ENCODE results near the gene HOXB9. TPM values are rescaled to one million over a fixed set of nuclear protein-coding genes. Genes with fewer than 3 reads are reported as not detected.

The HOXB9 gene
- total RNA-seq, 1 donor from 2014 or later, result 14.5 TPM

DNA sequence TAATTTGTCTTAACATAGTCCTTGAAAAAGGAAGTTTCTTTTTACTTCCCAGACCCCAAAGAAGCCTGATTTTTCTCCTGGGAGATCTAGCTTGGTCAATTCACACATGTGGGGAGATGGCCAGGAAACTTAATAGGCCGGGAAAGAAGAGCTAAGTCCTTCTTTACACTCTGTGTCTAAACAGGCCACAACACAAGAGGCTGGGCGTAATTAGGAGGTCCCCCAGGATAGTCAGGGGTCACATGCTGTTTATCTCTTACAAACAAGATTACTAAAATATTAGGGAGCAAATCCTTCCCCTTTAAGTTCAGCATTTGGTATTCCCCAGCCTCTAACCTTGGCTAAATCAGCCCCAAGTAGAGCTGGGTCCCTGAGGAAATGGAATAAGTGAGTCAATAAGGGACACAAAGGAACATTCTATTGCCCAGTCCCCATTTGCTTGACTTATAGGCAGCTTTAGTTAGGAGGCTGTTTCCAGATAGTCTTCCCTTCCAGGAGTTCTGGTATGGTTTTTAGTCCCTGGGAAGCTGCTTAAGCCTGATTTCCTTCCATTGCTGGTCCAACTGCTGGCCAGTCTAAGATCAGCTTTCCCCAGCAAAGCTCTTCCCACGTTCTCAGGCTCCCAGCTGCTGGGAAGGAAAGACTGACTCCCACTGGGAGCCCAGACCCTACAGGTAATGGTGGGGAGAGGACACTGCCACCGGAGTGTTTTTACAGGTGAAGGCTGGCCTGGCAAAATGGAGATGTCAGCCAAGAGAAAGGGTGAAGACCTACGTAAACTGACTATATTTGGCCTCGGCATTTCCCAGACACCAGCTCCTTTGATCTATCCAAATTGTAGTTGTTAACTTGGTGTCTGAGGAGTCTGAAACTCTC, 14.1 kb upstream of the HOXB9 start:
- DNase-seq (ENCODE audit: extremely low read depth, low read depth, low spot score), result no peak

DNA sequence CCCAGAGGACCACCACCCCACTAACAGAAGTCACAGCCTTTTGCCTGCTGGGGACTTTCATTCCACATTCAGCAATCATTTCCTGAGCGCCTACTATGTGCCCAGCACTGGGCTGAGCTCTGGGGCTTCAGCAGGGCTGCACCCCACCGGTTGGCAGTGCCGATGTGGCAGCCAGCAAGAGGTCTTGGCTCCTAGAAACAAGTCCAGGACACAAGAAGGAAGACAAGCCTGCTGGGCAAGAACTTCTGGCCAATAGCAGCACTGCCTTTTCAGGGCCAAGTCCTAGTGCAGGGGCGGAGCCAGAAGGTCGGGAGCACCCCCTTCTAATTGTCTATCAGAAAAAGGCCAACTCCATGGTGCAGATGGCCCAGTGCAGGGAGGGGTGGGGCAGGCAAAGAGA, 13.0 kb upstream of the HOXB9 start:
- DNase-seq (ENCODE audit: extremely low read depth, low read depth, low spot score), result no peak

DNA sequence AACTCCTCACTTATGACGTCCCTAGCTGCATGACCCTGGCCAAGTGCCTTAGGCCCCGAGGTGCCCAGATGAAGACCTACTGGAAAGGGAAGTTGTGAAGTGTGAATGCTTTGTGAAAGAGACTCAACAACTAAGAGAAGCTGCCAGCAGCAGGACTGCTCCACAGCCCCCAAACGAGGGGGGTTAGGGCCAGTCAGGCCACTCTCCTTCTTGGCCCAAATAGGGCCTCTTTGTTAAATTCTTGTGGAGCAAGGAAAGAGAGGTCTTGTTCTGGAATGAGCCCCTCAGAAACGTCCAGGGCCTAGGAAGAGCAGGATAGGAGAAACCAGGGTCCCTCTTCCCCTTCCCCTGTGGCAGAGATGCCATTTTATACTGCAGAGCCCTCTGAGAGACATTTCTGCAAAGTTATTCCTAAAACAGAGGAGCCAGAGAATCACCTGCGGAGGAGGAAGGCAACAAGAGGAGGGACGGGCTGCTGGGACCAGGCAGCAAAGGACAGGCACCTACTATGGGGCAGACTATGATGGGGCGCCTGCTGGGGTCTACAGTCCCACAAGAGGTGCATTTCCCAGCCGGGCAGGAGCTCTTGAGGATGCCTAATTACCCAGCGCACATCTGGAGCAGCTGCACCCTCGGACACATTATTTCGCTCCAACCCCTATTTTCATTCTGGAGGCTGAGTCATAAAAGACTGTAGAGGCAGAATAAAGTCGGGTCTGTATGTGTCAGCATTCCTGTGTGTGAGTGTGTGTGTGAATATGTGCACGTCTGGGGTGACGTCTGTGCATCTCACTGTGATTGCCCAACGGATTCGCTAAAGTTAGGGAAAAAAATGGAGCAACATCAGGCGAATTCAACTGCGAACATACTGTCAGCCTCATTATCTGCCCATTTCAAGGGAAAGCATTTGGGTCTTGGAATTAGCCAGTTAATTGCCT, 11.4 kb upstream of the HOXB9 start:
- DNase-seq (ENCODE audit: extremely low read depth, low read depth, low spot score), result no peak

DNA sequence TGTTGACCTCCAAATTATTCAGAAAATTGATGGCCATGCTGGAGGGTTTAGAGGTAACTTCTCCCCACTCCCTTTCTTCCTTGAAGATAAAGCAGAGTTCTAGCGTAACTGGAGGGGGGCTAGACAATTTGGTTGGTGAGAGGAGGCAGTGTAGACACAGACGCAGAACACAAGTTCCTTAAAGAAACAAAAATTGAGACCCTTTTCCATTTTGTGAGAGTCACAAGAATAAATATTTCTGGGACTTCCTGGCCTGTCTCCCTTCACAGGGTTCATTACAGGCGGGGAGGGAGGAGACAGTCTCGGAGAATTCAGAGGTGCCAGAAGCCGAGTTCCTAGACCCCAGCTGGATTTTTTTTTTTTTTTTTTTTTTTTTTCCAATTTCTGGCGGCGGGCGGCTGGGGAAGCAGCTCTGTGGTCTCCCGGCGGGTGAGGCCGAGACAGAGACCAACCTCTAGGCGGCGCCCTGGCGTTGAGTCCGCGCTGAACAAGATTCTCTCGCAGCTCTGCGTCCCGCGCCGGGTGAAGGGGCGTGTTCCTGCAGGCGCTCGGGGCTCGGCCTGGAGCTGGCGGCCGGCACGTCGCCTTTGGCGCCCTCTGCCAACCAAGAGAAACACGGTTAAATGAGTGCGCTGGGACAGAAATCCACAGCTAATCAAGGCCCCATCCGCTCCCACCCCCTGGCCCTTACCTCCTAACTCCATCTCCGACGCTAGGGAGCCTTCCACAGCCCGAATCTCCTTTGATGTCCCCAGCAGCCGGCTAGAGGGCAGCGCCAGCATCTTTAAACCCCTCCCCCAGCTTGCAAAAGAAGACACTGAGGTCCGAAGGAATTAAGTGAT, 10.2 kb upstream of the HOXB9 start:
- no peak for DNase-seq (ENCODE audit: extremely low read depth, low read depth, low spot score)

DNA sequence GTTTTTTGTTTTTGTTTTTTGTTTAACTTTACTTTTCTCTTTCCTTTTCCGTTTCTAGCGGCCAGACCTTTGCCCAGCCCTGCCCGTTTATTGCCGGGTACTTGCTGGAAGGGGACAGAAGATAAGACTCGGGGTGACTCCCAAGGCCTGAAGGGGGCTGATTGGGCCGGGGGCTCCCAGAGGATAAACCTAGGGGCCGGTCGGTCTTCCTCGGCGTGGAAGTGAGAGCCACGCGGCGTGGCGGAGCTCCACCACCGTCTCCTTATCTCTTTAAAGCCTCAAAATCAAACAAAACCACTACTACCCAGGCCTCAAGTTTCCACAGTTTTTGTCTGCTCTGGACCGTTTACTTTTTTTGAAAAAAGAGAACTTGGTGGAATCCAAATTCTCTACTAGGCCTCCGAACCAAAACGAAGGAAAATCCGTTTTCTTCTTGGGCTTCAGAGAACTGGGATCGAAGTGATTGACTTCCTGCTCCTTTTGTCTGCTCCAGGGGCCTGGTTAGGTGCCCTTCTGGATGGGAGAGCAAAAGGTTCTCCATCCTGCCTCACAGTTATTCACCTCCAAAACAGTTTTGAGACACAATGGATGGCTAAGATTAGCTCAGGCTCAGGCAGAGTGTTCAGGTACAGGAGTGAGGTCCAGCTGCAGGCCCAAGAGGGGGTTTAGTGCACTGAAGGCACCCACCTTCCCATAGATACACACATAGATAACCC, 8.5 kb upstream of the HOXB9 start:
- DNase-seq (ENCODE audit: extremely low read depth, low read depth, low spot score), result no peak

DNA sequence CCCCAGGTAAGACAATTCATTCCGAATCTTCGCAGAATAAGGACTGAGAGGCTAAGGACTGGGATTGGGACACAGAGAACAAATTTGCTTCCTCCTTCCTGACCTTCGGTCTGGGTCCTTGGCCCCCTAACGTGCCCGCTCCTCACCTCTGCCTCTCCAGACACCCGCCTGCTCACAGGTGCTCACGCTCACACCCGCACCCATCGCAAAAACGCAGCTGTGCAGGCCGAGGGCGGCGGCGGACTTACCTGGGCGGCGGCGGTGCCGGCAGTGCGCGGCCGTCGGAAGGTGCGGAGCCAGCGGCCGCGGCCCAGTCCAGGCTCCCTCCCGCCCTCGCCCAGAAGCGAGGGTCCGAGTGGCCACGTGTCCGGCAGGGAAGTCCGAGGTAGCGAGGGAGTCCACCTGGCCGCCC, 7.1 kb upstream of the HOXB9 start:
- no peak for DNase-seq (ENCODE audit: extremely low read depth, low read depth, low spot score)

DNA sequence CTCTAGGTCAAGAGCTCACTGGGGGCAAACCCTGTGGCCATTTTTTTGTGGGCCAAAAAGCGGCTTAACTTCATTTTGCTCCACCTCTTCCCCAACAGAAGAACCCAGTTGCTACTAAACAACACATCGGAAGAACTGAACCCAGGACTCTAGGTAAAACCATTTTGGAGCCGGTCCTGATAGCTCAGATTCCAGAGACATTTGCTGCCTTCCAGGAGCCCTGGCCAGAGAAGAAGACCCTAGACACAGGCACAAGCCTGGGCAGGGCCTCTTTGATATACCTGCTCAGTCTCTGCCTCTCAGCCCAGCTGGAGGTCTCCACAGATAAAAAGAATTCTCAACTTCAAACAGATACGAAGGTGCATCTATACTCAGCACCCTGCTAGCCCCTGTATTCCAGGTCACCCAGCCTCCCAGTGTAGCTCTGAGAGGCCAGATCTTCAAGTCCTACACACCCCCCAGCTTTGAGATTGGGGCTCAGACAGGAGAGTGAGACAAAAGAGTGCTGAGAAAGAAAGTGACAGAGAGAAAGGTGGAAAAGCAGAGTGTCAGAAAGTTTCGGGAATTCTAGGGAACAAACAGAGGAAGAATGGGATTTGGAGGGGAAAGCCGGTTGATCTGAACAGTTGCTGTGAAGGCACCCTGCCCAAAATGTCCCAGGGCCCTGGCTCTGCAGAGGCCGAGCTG, 6.6 kb upstream of the HOXB9 start:
- DNase-seq (ENCODE audit: extremely low read depth, low read depth, low spot score), result no peak

DNA sequence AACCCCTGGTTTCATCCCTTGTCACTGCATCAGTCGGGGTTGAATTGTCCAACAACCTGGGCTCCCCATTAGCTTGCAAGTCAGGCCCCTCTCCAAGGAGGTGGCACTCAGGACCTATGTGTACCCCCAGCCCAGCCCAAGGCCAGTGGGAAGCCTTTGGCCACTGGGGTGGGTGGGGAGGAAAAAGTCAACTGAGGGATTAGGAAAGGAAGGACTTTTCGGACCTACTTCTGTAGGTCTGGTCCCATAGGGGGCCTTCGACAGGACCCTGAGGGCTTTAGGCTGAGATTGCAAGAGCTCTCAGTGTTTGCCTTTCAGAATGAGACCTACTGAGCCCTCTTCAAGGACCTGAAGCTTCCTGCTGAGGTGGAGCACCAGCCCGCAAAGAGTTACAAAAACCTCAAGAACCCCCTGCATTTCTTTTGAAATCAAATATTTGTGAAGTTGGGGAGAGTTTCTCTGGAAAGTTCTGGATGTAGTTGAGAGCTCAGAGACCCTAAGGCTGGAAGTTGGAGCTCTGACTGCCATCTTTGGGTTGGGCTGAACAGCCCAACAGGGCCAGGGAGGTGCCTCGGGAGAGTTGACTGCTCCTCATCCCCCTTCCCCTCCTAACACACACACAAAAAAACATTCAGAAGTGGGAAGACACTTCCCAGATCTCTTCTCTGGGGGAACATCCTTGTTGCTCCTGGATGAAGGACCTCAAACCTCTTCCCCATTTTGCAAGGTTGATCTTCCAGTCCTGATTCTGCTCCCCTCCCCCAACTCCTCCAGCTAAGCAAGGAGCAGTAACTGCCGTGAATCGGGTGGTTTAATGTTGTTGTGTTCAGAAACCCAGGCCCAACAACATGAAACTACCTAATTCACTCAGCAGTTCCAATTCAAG, 5.8 kb upstream of the HOXB9 start:
- DNase-seq (ENCODE audit: extremely low read depth, low read depth, low spot score), result no peak

DNA sequence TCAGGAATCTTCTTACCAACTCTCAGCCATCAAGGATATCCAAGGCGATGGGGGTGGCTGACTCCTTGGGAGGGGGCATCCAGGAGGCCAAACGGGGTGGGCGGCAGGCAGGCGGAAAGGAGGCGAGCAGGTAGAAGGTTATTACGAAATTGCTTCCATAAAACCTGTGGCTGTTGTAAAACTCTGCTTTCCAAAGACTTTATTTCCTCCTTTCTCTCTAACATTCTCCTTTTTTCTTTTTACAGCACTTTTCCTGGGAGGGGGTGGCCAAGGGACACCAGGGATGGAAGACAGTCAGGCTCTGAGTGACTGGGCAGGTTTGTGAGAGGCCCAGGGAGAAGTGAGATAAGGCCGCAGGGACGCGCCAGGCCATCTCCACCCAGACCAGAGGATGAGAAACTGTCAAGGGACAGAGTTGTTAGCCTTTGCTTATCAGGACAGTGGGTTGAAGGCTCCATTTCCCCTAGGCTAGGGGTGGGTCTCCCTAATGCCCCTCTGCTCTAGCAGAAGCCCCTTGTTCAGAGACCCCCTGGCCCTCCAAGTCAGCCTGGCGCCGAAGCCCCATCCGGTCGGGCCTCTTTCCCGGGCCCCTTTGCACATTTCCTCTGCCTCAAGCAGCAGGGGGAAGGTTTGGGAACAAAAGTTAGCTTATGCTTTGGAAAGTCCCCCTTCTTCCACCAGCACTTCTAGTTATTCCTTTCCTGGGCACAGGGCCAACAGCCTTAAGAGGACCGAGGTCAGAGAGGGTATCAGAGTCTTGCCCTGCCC, 5.0 kb upstream of the HOXB9 start:
- DNase-seq (ENCODE audit: extremely low read depth, low read depth, low spot score), result no peak

DNA sequence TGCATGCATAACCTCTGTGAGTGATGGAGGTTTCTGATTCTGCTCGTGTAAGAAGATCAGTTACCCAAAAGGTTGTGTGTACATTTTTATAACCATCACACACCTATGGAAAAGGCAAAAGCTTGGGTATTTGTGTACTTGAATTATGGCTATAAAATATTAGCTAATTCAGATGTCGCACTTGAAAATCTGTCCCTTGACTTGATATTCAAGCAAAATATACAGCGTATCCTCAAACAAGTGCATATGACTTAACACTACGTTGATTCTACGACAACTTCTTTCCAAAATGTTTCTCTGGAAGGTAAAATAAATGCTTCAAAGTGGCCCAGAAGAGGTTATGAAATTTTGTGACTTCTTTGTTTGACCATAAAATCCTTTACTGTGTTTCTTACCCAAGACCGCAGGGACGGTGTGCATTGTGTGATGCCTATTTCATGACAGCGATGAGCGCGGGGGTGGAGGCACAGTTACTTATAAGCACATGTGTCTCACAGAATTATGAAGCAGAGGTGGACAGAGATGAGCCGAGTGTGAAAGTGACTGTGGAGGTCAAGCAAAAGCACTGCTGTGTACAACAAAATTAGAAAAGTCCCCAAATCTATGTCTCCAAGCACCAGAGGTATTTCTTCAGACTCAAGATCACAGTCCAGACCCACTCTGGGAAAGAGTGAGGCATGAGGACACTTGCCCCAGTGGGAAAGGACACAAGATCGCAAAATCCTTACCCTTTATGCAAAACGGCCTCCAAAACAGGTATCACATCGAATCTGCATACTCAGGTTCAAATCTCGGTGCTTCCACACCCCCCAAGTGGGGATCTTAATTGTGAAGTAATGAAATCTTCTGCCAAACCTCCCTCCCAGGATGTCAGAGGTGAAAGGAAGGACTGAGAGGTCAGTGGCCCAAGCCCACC, 4.1 kb upstream of the HOXB9 start:
- no peak for DNase-seq (ENCODE audit: extremely low read depth, low read depth, low spot score)

DNA sequence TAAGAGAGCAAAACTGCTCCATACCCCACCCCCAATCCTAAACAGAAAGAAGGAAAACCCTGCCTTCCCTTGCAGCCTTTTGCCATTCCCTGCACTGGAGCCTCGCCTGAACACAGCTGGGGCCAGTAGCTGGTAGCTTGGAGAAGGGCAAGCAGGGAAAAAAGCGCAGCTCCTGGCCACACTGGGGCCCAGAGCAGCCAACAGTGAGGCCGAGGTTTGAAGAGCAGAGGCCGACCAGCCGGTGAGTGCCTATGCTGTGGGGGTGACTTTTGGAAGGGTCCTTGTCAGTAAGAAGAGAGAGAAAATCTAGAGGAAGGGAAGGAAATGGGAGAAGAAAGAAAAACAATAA, 3.2 kb upstream of the HOXB9 start:
- DNase-seq (ENCODE audit: extremely low read depth, low read depth, low spot score), result no peak

DNA sequence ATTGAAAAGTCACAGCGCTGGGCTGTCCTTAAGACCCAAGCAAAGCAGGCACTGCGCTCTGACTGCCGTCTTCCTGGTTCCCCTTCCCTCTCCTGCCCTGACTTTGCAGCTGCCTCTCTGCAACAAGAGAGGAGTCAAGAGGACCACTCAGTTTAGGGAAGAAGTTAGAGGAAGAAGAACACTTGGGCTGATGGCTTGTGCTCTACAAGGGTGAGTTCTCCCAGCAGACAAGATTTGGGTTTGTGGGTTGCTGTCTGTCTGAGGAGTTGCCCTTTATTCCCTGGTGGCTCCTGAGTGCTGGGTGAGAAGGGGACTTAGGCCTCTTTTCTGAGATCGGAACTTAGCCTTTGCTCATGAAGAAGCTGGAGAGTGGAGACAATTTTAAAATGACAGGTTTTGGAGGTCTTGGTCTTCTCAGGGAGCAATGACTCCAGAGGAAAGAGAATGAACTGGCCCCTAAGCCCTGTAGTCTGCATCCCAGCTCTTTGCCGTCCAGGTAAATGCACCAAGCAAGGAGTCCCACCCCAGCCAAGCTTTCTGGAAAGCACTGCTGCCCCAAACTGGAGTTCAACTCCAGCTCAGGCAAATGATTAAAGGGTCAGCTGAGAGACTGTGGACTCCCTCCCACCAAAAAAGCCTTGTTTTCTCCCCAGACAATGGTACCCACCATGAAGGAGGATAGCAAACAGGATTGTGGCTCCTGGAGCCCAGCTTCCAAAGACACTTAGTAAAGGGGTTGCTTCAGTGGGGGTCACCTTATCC, 2.7 kb upstream of the HOXB9 start:
- DNase-seq (ENCODE audit: extremely low read depth, low read depth, low spot score), result no peak

DNA sequence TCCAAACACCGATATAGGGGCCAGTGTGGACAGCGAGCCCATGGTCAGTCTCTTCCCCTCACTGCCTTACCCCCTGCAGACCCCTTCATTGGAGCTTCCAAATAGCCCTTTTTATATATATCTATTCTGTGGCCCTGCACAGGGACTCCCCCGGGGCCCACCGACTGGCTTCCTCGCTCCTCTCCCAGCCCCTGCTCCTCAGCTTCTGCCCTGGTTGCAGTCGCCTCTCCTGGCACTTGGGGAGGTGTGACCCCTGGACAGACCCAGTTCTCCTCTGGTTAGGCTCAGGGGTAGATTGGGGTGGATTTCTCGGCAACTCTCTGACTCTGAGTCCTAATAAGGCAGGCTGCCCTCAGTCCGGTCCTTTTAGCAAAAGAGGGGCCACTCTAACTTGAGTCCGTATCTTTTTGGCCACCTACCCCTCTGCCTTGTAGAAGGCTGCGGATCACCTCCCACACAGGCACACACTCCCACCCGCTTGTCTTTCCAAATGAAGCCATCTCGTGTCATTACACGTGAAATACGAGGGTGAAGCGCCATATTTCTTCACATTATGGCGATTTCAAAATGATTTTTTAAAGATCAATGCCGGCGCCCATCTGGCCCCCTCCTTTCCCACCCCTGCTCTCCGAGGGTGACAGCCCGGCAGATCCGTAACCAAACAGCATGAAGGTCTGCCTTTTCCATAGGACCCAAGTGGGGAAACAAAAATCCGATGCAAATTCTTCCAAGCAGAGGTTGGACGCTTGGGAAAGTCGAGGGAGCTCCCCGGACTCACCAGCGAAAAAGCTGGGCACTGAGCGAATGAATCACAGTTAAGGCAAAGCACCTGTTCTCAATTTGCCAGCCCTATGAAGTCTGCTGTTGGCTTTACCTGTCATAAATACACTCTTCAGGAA, 1.7 kb upstream of the HOXB9 start:
- DNase-seq (ENCODE audit: extremely low read depth, low read depth, low spot score), result no peak

DNA sequence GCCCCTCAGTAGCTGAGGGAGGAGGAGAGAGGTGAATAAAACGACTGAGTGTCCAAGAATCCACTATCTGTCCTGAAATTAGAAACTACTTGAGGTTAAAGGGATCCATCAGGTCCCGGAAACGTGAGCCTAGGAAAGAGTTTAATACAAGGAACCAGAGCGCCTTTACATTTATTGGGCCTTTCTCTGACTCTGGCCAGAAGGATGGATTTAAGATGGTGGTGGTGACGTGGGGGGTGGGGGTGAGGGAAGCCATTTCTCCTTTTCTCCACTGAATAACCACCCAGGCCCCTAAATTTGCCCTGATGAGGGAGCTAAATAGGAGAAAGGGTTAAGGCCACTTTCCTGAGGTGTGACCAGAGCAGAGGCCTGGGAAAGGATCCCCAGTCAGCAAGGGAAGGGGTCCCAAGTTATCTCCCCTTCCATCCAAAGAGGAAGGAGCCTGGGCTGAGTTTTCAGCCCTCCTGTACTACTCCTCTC, 1.0 kb upstream of the HOXB9 start:
- DNase-seq (ENCODE audit: extremely low read depth, low read depth, low spot score), result no peak

Measured in glomerular endothelial cell (primary cell).